HepG2 (cell line): ENCODE measurements around the gene CYP4F8. TPM values are rescaled to one million over a fixed set of nuclear protein-coding genes. Genes with fewer than 3 reads are reported as not detected.
A peak's percentile ranks its signal among the peaks of the same experiment; 100 is the strongest.

Experiments used
- ARNT2 ChIP-seq: sonication (generic); formaldehyde crosslinking; IDR thresholded peaks from 2 replicates; pipeline ENCODE4 v1.8.0; 2022; ENCODE audit warnings: mild to moderate bottlenecking, low read depth, missing genetic modification reagents, moderate library complexity
- GMEB2 ChIP-seq: IDR thresholded peaks from 2 replicates; pipeline ENCODE4 v1.6.1; 2016; ENCODE audit warnings: missing biosample characterization, missing genetic modification reagents, low read depth
- HMGXB3 ChIP-seq: sonication (generic); formaldehyde crosslinking; IDR thresholded peaks from 2 replicates; pipeline ENCODE4 v1.4.0; 2020; ENCODE audit warnings: missing genetic modification reagents, borderline replicate concordance
- HNRNPK ChIP-seq: fragments of 200-400 bp; formaldehyde crosslinking; IDR thresholded peaks from 2 replicates; pipeline ENCODE4 v1.6.1; 2018; ENCODE audit warnings: low read length, low read depth, moderate library complexity, mild to moderate bottlenecking; ENCODE audit not compliant: poor library complexity, severe bottlenecking
- KDM3A ChIP-seq: IDR thresholded peaks from 2 replicates; pipeline ENCODE4 v1.6.1; 2018; ENCODE audit warnings: low read depth, missing compliant biosample characterization
- NFAT5 ChIP-seq: sonication (generic); formaldehyde crosslinking; IDR thresholded peaks from 2 replicates; pipeline ENCODE4 v1.4.0; 2020; ENCODE audit warnings: missing genetic modification reagents
- POLR2AphosphoS5 ChIP-seq: IDR thresholded peaks from 2 replicates; pipeline ENCODE4 v1.6.1; 2012; ENCODE audit warnings: low read depth, low read length
- RBM39 ChIP-seq: fragments of 200-400 bp; formaldehyde crosslinking; IDR thresholded peaks from one replicate; pipeline ENCODE4 v1.6.1; 2018; ENCODE audit warnings: antibody characterized with exemption, mild to moderate bottlenecking, low read depth, low read length; ENCODE audit not compliant: poor library complexity, severe bottlenecking
- TFE3 ChIP-seq: IDR thresholded peaks from 2 replicates; pipeline ENCODE4 v1.6.1; 2016
- XRCC5 ChIP-seq: fragments of 200-400 bp; formaldehyde crosslinking; optimal IDR thresholded peaks from 2 replicates; pipeline ENCODE3; 2017; ENCODE audit warnings: mild to moderate bottlenecking, low read length
- ZBTB43 ChIP-seq: sonication (generic); formaldehyde crosslinking; conservative IDR thresholded peaks from 2 replicates; pipeline ENCODE4 v1.4.0; 2020; ENCODE audit warnings: missing genetic modification reagents
- ZFP36L1 ChIP-seq: sonication (generic); formaldehyde crosslinking; IDR thresholded peaks from 2 replicates; pipeline ENCODE4 v1.8.0; 2022; ENCODE audit warnings: mild to moderate bottlenecking, missing genetic modification reagents, moderate library complexity
- ZFP37 ChIP-seq: sonication (generic); formaldehyde crosslinking; IDR thresholded peaks from 2 replicates; pipeline ENCODE4 v1.4.0; 2020; ENCODE audit warnings: missing genetic modification reagents, borderline replicate concordance
- ZNF703 ChIP-seq: sonication (generic); formaldehyde crosslinking; IDR thresholded peaks from 2 replicates; pipeline ENCODE4 v1.5.1; 2020; ENCODE audit warnings: missing genetic modification reagents, mild to moderate bottlenecking, moderate library complexity, borderline replicate concordance
- polyA plus RNA-seq, 8 experiments: library from polyadenylated mRNA; depleted of rRNA in 3 of 8; stranded (reverse) in 7 of 8; unstranded in 1 of 8; fragments of >200 nt; fragmentation: Illumina TruSeq in 4 of 8; extraction: Trizol in 4 of 8; gene quantifications; 2 replicates each; pipeline versions ENCODE4 v1.2.1 to v1.2.3, GENCODE V29; 2011 to 2016; ENCODE audit warnings: low read depth in 4 of 8, missing spikeins in 1 of 8, mixed read lengths in 1 of 8; ENCODE audit not compliant: insufficient read depth in 1 of 8
- total RNA-seq, 5 experiments: library from RNA; depleted of rRNA; stranded (reverse); fragments of >200 nt; fragmentation: Illumina TruSeq; extraction: Trizol; gene quantifications; 2 replicates each; pipeline ENCODE4 v1.2.3, GENCODE V29; 2016; ENCODE audit warnings: low read depth in 1 of 5

Gene CYP4F8
- total and polyA plus RNA-seq, 2 of the 13 experiments (the other 11 are each of a cell fraction or from before 2014, with no cell fraction given): not detected

GRCh38 chr19:15623711-15624318 is 8.8 kb downstream of the CYP4F8 start (continued):
- TF ChIP-seq KDM3A (CRISPR knock-in tag) (no peak), TFE3 (CRISPR knock-in tag) (peak; percentile 46; the same call in 1 of the 2 replicates), NFAT5 (CRISPR knock-in tag) (peak; percentile 52; the same call in 1 of the 2 replicates), POLR2AphosphoS5 (no peak), ARNT2 (no peak), HNRNPK (no peak), GMEB2 (no peak), ZFP37 (CRISPR knock-in tag) (no peak), ZBTB43 (CRISPR knock-in tag) (0 out of 2 replicates have a peak, but pooled peaks have one; percentile 52), ZNF703 (no peak), ZFP36L1 (CRISPR knock-in tag) (0 out of 2 replicates have a peak, but pooled peaks have one; percentile 44), RBM39 (no peak), HMGXB3 (no peak), XRCC5 (no peak)
